SK-N-SH (cell line): Measurements from ENCODE around the gene GMEB1. TPM values are rescaled to one million over a fixed set of nuclear protein-coding genes. Genes with fewer than 3 reads are reported as not detected.

Source experiments
- CHD2 ChIP-seq: fragments of 150-350 bp; IDR thresholded peaks from 2 replicates; pipeline ENCODE4 v1.6.1; 2018; ENCODE audit warnings: low read length; ENCODE audit not compliant: partially characterized antibody
- CTCF ChIP-seq: fragments of 200-600 bp; sonication (generic); IDR thresholded peaks from 2 replicates; pipeline ENCODE4 v1.6.1; 2017; ENCODE audit warnings: antibody characterized with exemption, mild to moderate bottlenecking, moderate library complexity
- EP300 ChIP-seq, 2 experiments: IDR thresholded peaks; 2 replicates each; pipeline versions ENCODE4 v1.4.0 to v1.6.1; 2012; ENCODE audit warnings: borderline replicate concordance in 1 of 2, low read depth in 1 of 2, low read length in 1 of 2
- FOXJ3 ChIP-seq: sonication (generic); formaldehyde crosslinking; IDR thresholded peaks from 2 replicates; pipeline ENCODE4 v1.5.1; 2020; ENCODE audit warnings: mild to moderate bottlenecking, missing genetic modification reagents
- FOXM1 ChIP-seq: IDR thresholded peaks from 2 replicates; pipeline ENCODE4 v1.4.0; 2012; ENCODE audit warnings: low read depth, mild to moderate bottlenecking
- GATA2 ChIP-seq: sonication (generic); formaldehyde crosslinking; IDR thresholded peaks from 2 replicates; pipeline ENCODE4 v1.5.0; 2020; ENCODE audit warnings: mild to moderate bottlenecking, missing genetic modification reagents
- IRF3 ChIP-seq: fragments of 150-350 bp; IDR thresholded peaks from 2 replicates; pipeline ENCODE4 v1.6.1; 2016; ENCODE audit warnings: mild to moderate bottlenecking, low read depth, low read length
- JUND ChIP-seq: IDR thresholded peaks from 2 replicates; pipeline ENCODE4 v1.4.0; 2012
- NFIC ChIP-seq: IDR thresholded peaks from 2 replicates; pipeline ENCODE4 v1.4.0; 2012; ENCODE audit warnings: borderline replicate concordance
- SMC3 ChIP-seq: IDR thresholded peaks from 2 replicates; pipeline ENCODE4 v1.6.1; 2012; ENCODE audit warnings: low read depth, low read length, improper control_type of control experiment
- TCF12 ChIP-seq: IDR thresholded peaks from 2 replicates; pipeline ENCODE4 v1.4.0; 2012
- TEAD4 ChIP-seq: IDR thresholded peaks from 2 replicates; pipeline ENCODE4 v1.4.0; 2012; ENCODE audit warnings: mild to moderate bottlenecking, borderline replicate concordance; ENCODE audit not compliant: insufficient read depth
- polyA plus RNA-seq, 3 experiments: library from polyadenylated mRNA; depleted of rRNA; stranded (reverse); fragments of >200 nt; gene quantifications; 2 replicates each; pipeline ENCODE4 v1.2.3, GENCODE V29; 2012
- TF ChIP-seq, protein P1 (sequence below): fragments of 150-350 bp; IDR thresholded peaks from 2 replicates; pipeline ENCODE4 v1.6.1; 2017; ENCODE audit warnings: antibody characterized with exemption, low read length, low read depth, borderline replicate concordance
- TF ChIP-seq, protein P2 (sequence below): IDR thresholded peaks from 2 replicates; pipeline ENCODE4 v1.4.0; 2012; ENCODE audit warnings: low read depth, borderline replicate concordance
- TF ChIP-seq, protein P3 (sequence below): IDR thresholded peaks from 2 replicates; pipeline ENCODE4 v1.4.0; 2012; ENCODE audit warnings: low read depth
- TF ChIP-seq, protein P4 (sequence below): IDR thresholded peaks from 2 replicates; pipeline ENCODE4 v1.4.0; 2012; ENCODE audit warnings: low read depth, borderline replicate concordance

GMEB1 gene
- polyA plus RNA-seq, 1 of the 3 experiments (the other 2 are of a cell fraction) = 3.6 TPM

DNA sequence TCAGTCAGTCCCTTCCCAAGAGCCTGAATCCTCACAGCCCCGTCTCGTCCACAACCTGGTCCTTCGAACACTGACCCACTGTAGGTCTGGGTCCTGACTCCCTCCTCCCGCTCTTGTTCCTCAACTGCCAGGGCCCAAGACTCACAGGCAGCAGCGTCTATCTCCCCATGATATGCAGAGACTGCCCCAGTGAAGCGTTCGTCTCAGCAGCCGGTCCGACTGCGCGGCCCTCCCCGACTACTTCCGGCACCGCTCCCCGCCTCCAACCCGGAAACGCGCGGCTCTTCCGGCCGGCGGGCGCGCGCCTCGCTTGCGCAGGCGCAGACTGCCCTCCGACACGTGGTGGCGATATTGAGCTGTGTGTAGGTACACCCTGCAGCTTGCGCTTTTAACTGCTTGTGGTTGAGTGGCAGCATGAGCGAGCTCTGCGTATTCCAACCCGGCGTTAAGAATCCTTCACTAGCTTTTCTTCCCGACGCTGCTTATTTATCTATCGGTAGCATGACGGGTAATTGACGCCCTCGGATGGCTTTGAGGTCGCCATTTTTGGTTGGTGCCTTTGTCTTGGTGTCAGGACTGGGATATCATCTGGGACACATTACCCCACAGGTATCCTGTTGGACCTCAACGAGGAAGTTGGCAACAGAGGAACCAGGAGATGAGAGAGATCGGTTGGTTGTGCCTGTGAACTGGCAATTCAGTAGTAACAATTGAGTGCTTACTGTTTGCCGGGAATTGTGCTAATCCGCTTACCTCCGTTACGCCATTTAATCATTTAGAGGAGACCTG lies 25.5 kb upstream of the GMEB1 start, which contains the start of gene TAF12 (continued):
- TF ChIP-seq, protein P1, sequence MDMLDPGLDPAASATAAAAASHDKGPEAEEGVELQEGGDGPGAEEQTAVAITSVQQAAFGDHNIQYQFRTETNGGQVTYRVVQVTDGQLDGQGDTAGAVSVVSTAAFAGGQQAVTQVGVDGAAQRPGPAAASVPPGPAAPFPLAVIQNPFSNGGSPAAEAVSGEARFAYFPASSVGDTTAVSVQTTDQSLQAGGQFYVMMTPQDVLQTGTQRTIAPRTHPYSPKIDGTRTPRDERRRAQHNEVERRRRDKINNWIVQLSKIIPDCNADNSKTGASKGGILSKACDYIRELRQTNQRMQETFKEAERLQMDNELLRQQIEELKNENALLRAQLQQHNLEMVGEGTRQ = no peak; the same call in 1 of the 2 replicates
- TF ChIP-seq FOXJ3 (CRISPR knock-in tag) (no peak), TEAD4 (no peak), CTCF (peak; percentile 36), EP300 (IDR thresholded peaks at IDR 0.05; ENCODE audit: borderline replicate concordance in 1 of 2, low read depth in 1 of 2, low read length in 1 of 2) (peak in 1 of 2 experiments; percentile 14; a peak in 1 of 4 replicates), GATA2 (no peak), IRF3 (no peak), TCF12 (peak; percentile 18; the same call in 1 of the 2 replicates), SMC3 (peak; percentile 28; the same call in 1 of the 2 replicates), JUND (no peak; the same call in 1 of the 2 replicates), CHD2 (peak; percentile 61), FOXM1 (no peak), NFIC (no peak; the same call in 1 of the 2 replicates)
- TF ChIP-seq, protein P2, sequence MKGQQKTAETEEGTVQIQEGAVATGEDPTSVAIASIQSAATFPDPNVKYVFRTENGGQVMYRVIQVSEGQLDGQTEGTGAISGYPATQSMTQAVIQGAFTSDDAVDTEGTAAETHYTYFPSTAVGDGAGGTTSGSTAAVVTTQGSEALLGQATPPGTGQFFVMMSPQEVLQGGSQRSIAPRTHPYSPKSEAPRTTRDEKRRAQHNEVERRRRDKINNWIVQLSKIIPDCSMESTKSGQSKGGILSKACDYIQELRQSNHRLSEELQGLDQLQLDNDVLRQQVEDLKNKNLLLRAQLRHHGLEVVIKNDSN = peak; percentile 71
- TF ChIP-seq, protein P3, sequence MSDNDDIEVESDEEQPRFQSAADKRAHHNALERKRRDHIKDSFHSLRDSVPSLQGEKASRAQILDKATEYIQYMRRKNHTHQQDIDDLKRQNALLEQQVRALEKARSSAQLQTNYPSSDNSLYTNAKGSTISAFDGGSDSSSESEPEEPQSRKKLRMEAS = peak; percentile 99; the same call in 1 of the 2 replicates
- TF ChIP-seq, protein P4, sequence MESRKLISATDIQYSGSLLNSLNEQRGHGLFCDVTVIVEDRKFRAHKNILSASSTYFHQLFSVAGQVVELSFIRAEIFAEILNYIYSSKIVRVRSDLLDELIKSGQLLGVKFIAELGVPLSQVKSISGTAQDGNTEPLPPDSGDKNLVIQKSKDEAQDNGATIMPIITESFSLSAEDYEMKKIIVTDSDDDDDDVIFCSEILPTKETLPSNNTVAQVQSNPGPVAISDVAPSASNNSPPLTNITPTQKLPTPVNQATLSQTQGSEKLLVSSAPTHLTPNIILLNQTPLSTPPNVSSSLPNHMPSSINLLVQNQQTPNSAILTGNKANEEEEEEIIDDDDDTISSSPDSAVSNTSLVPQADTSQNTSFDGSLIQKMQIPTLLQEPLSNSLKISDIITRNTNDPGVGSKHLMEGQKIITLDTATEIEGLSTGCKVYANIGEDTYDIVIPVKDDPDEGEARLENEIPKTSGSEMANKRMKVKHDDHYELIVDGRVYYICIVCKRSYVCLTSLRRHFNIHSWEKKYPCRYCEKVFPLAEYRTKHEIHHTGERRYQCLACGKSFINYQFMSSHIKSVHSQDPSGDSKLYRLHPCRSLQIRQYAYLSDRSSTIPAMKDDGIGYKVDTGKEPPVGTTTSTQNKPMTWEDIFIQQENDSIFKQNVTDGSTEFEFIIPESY = no peak
